Measurements from ENCODE around the gene SMG5.

Gene SMG5

GRCh38 chr1:156281693-156282478, 739 bp downstream of the SMG5 start:
- DNase-seq: no peak

- no peak for DNase-seq
Measured at GRCh38 chr1:156281281-156281680, 1.3 kb downstream of the SMG5 start.

GRCh38 chr1:156279837-156280236, 2.8 kb downstream of the SMG5 start:
- DNase-seq: no peak

- DNase-seq: no peak
Measured at GRCh38 chr1:156276966-156277381, 5.7 kb downstream of the SMG5 start.

- DNase-seq: no peak
Measured at GRCh38 chr1:156276532-156276931, 6.1 kb downstream of the SMG5 start.

- DNase-seq: no peak
Measured at GRCh38 chr1:156270314-156270713, 12.3 kb downstream of the SMG5 start.

GRCh38 chr1:156268336-156268735, 14.3 kb downstream of the SMG5 start:
- DNase-seq: no peak

- no peak for DNase-seq
Measured at GRCh38 chr1:156266051-156266450, 16.6 kb downstream of the SMG5 start.

GRCh38 chr1:156263288-156263655, 19.4 kb downstream of the SMG5 start:
- DNase-seq: no peak

GRCh38 chr1:156262461-156263287, 20.0 kb downstream of the SMG5 start:
- DNase-seq: no peak

GRCh38 chr1:156260896-156261295, 21.7 kb downstream of the SMG5 start:
- no peak for DNase-seq

GRCh38 chr1:156259805-156260204, 22.8 kb downstream of the SMG5 start:
- no peak for DNase-seq

GRCh38 chr1:156258859-156259258, 23.8 kb downstream of the SMG5 start:
- no peak for DNase-seq

GRCh38 chr1:156257711-156258110, 24.9 kb downstream of the SMG5 start:
- DNase-seq: no peak

GRCh38 chr1:156253634-156254033, 29.0 kb downstream of the SMG5 start:
- DNase-seq: no peak

- no peak for DNase-seq
Measured at GRCh38 chr1:156251527-156251926, 31.1 kb downstream of the SMG5 start.

- DNase-seq: no peak
Measured at GRCh38 chr1:156249593-156249992, 33.0 kb downstream of the SMG5 start.

GRCh38 chr1:156248323-156248683, 34.3 kb downstream of the SMG5 start:
- no peak for DNase-seq

- no peak for DNase-seq
Measured at GRCh38 chr1:156247460-156248322, 34.9 kb downstream of the SMG5 start, which contains the start of gene PAQR6. TSS of gene PAQR6 (minus strand) at chr1:156248056. CDS start at chr1:156246731, 1,325 bp downstream.

- DNase-seq: no peak
Measured at GRCh38 chr1:156246781-156247459, 35.7 kb downstream of the SMG5 start.

GRCh38 chr1:156246241-156246780, 36.3 kb downstream of the SMG5 start:
- no peak for DNase-seq
